ENCODE data around the gene MAP4K1. TPM values are rescaled to one million over a fixed set of nuclear protein-coding genes. Genes with fewer than 3 reads are reported as not detected.

MAP4K1 gene
- total RNA-seq, 1 experiment from 2014 or later, result 3.5 TPM

- H2AFZ ChIP-seq, result no peak overlapping the region
- TF ChIP-seq EZH2 (IDR thresholded peaks at IDR 0.05; ENCODE audit: low read depth), result no peak
- no peak for TF ChIP-seq CTCF (conservative IDR thresholded peaks at IDR 0.05)
- intact Hi-C loops (cut with micrococcal nuclease; ENCODE audit: unreplicated experiment), result no loop called here
- BruUV-seq (replicated peaks), result no TSS peak
- H3K4me2 ChIP-seq, result no peak overlapping the region
- no peaks in the 10 kb centered on the region for H3K9me3 ChIP-seq (ENCODE audit: insufficient read depth, low read depth)
- POLR2A ChIA-PET (ENCODE audit: unreplicated experiment), result interaction anchor here (0.7 kb wide), 1 partner anchor 420 kb away, joined by 7 read pairs; no protein-coding TSS in a partner anchor
- peaks cover 4% of the 10 kb centered on the region; the same call in 1 of the 2 replicates for H3F3A ChIP-seq (ENCODE audit: insufficient read depth, low read depth)
- CTCF ChIA-PET, result interaction anchor here (0.5 to 0.6 kb wide), 2 partner anchors 65 to 1303 kb away, joined by 3 to 16 read pairs; no protein-coding TSS in a partner anchor
- H4K20me1 ChIP-seq (ENCODE audit: insufficient read depth), result no peaks in the 10 kb centered on the region
- H3K9me2 ChIP-seq (ENCODE audit: insufficient read depth), result no peaks in the 10 kb centered on the region
- H3K4me1 ChIP-seq (replicated peaks; ENCODE audit: insufficient read depth), result no peaks in the 10 kb centered on the region
- no peak overlapping the region for H3K4me3 ChIP-seq
- H3K27me3 ChIP-seq (ENCODE audit: insufficient read depth, low read depth), result no peaks in the 10 kb centered on the region
- H3K36me3 ChIP-seq (ENCODE audit: low read depth), result no peaks in the 10 kb centered on the region
- no peak overlapping the region for H3K27ac ChIP-seq
- no peaks in the 10 kb centered on the region for H3K79me2 ChIP-seq (ENCODE audit: low read depth)
- no peak for DNase-seq
Measured at GRCh38 chr19:38551450-38551813, 66.3 kb downstream of the MAP4K1 start.

- CTCF ChIA-PET, result no interaction called here
Measured at GRCh38 chr19:38550376-38550775, 67.4 kb downstream of the MAP4K1 start.

GRCh38 chr19:38549942-38550341, 67.8 kb downstream of the MAP4K1 start:
- no peaks in the 10 kb centered on the region for H4K20me1 ChIP-seq (ENCODE audit: insufficient read depth)
- POLR2A ChIA-PET (ENCODE audit: unreplicated experiment), result no interaction called here
- H2AFZ ChIP-seq, result no peak overlapping the region
- TF ChIP-seq CTCF (conservative IDR thresholded peaks at IDR 0.05), result no peak
- TF ChIP-seq EZH2 (IDR thresholded peaks at IDR 0.05; ENCODE audit: low read depth), result no peak
- no peaks in the 10 kb centered on the region for H3K79me2 ChIP-seq (ENCODE audit: low read depth)
- peaks cover 9% of the 10 kb centered on the region; the same call in 1 of the 2 replicates for H3F3A ChIP-seq (ENCODE audit: insufficient read depth, low read depth)
- H3K27me3 ChIP-seq (ENCODE audit: insufficient read depth, low read depth), result no peaks in the 10 kb centered on the region
- H3K36me3 ChIP-seq (ENCODE audit: low read depth), result no peaks in the 10 kb centered on the region
- H3K4me1 ChIP-seq (replicated peaks; ENCODE audit: insufficient read depth), result peaks cover 6% of the 10 kb centered on the region
- H3K9me2 ChIP-seq (ENCODE audit: insufficient read depth), result no peaks in the 10 kb centered on the region
- CTCF ChIA-PET, result interaction anchor here (0.7 kb wide), 1 partner anchor 69 kb away, joined by 4 read pairs; no protein-coding TSS in a partner anchor
- no TSS peak for BruUV-seq (replicated peaks)
- DNase-seq, result no peak
- no peak overlapping the region for H3K4me3 ChIP-seq
- H3K9me3 ChIP-seq (ENCODE audit: insufficient read depth, low read depth), result no peaks in the 10 kb centered on the region
- no peak overlapping the region for H3K27ac ChIP-seq
- intact Hi-C loops (cut with micrococcal nuclease; ENCODE audit: unreplicated experiment), result no loop called here
- H3K4me2 ChIP-seq, result no peak overlapping the region

More at GRCh38 chr19:38550376-38550775, 67.4 kb downstream of the MAP4K1 start:
- Histone ChIP-seq H3K79me2 (ENCODE audit: low read depth) (no peaks in the 10 kb centered on the region), H3F3A (ENCODE audit: insufficient read depth, low read depth) (peaks cover 5% of the 10 kb centered on the region; the same call in 1 of the 2 replicates), H3K4me1 (replicated peaks; ENCODE audit: insufficient read depth) (peaks cover 1% of the 10 kb centered on the region), H2AFZ (no peak overlapping the region), H3K36me3 (ENCODE audit: low read depth) (no peaks in the 10 kb centered on the region), H3K27ac (no peak overlapping the region), H3K27me3 (ENCODE audit: insufficient read depth, low read depth) (no peaks in the 10 kb centered on the region), H3K9me2 (ENCODE audit: insufficient read depth) (no peaks in the 10 kb centered on the region), H4K20me1 (ENCODE audit: insufficient read depth) (no peaks in the 10 kb centered on the region), H3K4me3 (no peak overlapping the region), H3K4me2 (no peak overlapping the region), H3K9me3 (ENCODE audit: insufficient read depth, low read depth) (no peaks in the 10 kb centered on the region)
- TF ChIP-seq EZH2 (IDR thresholded peaks at IDR 0.05; ENCODE audit: low read depth) (no peak), CTCF (conservative IDR thresholded peaks at IDR 0.05) (no peak)
- BruUV-seq (replicated peaks), result no TSS peak
- DNase-seq, result no peak
- intact Hi-C loops (cut with micrococcal nuclease; ENCODE audit: unreplicated experiment), result no loop called here
- POLR2A ChIA-PET (ENCODE audit: unreplicated experiment), result no interaction called here
